HG03565 (cell line): Measurements from ENCODE around the gene PTPN4.
A peak's percentile ranks its signal among the peaks of the same experiment; 100 is the strongest.
"Not testable (repeated sequence)": the region's sequence is repeated elsewhere in the genome, so short reads cannot be mapped to it uniquely, and the experiment has no call there.

Experiments
- ATAC-seq: cut with Tn5 transposase; IDR thresholded peaks from one replicate; pipeline ENCODE4 v1.9.1; 2021; ENCODE audit warnings: mild to moderate bottlenecking, moderate library complexity; ENCODE audit not compliant: unreplicated experiment

PTPN4 gene

GRCh38 chr2:120012771-120013596, 253.3 kb downstream of the PTPN4 start, which contains the start of gene EPB41L5:
Gene EPB41L5 (plus strand): TSS chr2:120013077. CDS start chr2:120019085, 6,008 bp downstream.
- ATAC-seq = peak; percentile 88

GRCh38 chr2:120013597-120014223, 254.0 kb downstream of the PTPN4 start:
- ATAC-seq = no peak

DNA sequence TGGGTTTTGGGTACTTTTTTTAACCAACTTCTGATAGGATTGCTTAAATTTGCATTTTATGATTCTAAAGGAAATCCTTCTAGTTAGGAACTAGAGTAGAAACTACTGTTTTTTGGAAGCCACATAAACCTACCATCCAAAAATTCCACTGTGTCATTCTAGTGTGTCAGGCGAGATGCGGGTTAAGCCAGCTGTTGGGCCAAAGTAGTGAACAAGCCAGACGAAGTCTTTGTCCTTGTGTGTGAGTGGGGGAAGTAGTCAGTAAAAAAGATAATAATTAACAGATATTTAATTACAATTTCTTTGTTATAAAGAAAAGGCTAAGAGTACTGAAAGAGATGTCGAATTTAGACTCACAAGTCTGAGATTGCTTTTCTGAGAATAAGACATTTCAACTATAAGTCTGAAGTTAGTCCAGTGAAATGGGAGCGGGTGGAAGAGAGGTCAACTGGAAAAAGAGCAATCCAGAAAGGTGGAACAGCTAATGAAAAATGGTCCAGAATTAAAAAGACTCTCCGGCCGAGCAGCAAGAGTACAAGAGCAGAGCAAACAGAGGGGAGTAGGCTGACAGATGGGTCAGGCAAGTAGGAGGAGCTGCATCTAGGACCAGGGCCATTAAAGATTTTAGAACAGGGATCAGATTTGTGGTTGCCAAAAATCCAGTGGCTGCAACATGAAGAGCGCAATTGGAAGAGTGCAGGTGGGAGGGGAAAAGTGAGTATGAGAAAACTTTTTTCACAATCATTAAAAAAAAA, 254.7 kb downstream of the PTPN4 start:
- ATAC-seq = no peak

DNA sequence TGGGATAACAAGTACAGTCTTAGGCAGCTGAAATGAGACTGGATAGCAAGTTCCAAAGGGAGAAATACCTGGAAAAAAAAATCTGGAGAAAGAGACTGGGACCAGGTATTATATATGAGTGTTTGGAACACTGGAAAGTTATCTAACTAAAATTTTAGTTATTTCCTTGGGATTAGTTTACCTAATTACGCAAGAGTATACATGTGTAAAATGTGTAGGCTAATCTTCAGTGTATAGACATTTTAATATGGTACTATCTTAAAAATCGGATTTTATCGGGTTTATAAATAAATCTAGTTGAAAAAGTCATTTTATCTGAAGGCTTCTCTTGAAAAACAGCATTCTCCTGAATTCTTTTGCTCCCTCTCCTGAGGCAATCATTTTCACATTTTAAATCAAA, 257.1 kb downstream of the PTPN4 start:
- ATAC-seq = no peak

DNA sequence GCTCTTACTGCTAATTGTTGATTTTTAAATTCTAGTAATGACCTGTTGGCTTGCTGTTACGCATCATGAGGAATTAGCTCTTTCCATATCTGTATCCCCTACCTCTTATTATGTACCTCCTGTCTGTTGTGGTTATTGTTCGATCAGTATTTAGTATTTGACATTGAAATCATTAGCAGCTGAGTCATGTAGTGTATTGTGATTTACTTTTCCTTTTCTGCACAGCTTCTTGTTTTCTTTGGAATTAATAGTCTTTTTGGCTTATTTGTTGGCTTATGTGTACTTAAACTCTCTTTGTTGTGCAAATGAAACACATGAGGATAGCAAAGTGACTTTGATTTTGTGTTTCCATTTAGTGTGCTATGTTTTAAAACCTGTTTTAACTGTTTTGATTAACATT, 257.5 kb downstream of the PTPN4 start:
- no peak for ATAC-seq

DNA sequence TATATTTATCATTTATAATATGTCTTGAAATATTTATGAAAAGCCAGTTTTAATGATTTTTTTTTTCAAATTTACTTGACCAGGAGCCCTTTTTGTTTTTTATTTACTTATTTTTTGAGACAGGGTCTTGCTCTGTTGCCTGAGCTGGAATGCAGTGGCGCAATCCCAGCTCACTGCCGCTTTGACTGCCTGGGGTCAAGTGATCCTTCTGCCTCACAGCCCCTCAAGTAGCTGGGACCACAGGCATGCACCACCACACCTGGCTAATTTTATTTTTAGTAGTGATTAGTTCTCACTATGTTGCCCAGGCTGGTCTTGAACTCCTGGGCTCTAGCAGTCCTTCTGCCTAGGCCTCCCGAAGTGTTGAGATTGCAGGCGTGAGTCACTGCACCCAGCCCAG, 258.8 kb downstream of the PTPN4 start:
- no peak for ATAC-seq

GRCh38 chr2:120020554-120020953, 260.8 kb downstream of the PTPN4 start:
- no peak for ATAC-seq

- ATAC-seq = not testable (repeated sequence)
These were observed 262.8 kb downstream of the PTPN4 start for GRCh38 chr2:120022505-120022904.

DNA sequence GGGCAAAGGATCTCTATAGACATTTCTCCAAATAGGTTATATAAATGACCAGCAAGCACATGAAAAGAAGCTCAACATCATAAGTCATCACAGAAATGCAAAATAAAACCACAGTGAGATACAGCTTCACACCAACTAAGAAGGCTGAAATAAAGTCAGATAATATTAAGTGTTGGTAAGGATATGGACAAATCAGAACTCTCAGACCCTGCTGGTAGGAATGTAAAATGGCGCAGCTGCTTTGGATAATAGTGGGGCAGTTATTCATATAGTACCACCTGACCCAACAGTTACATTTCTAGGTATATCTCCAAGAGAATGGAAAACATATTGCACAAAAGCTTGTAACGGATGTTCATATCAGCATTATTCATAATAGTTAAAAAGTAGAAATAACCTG, 267.2 kb downstream of the PTPN4 start:
- no peak for ATAC-seq

DNA sequence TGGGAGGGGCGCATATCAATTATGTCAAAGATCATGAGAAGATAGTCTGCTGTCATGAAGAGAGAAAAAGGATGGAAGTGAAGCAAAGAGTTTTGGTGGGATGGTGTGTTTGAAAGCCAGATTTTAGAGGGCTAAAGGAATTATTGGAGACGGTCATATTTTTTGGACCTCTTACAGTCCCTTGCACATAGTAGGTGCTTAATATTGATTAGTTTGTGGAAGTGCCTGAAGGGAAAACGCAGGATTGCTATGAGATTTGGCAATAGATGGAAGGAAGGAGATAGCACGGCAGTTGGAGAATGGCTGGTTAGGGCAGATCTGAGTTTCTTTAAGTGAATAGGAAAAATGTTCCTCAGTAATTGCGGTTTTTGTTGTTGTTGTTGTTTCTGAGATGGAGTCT, 269.1 kb downstream of the PTPN4 start:
- ATAC-seq = no peak

DNA sequence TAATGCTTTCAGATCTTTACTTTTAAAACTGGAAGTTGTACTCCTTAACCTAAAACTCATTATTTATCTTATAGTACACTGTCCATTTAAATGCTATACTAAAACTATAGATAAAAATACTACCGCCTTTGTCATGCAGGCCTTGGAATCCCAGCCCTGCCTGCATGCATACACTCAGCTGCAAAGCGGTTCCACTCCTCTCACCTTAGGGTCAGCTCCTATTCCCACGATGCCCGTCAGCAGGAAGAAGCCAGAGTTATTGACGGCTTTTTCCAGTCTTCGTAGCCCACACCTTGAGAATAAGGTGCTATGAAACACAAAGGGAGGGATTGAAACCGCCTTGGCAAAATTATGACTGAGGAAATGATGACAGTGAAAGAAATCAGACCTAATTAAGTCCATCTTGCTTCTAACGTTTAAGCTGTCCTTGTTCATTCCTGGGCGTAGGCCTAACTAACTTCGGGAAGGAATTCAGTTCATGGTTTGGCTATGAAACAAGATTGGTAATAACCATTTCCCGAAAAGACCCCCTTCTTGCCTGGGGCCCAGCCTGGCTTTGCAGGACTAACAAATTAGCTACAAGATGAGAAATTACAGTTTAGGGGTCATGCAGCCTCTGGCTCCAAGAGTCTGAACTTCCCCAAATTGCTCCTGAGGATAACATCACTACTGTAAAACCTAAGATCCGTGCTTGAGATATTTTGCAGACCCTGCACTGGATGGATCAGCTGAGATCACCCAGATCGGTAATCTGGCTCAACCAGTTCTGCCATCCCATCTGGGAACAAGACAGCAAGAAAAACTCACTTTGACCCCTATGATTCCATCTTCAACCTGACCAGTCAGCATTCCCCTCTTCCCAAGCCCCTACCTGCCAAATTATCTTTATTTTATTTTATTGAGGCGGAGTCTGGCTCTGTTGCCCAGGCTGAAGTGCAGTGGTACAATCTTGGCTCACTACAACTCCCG, 270.2 kb downstream of the PTPN4 start:
- no peak for ATAC-seq

GRCh38 chr2:120032297-120032696, 272.6 kb downstream of the PTPN4 start:
- no peak for ATAC-seq
